GM12892 (cell line): ENCODE measurements around the gene PDCD4.

Source experiments
- POLR2A ChIP-seq: IDR thresholded peaks from 2 replicates; pipeline ENCODE4 v1.6.1; 2011; ENCODE audit warnings: low read depth, low read length, control low read depth
- POLR2AphosphoS5 ChIP-seq: IDR thresholded peaks from 2 replicates; pipeline ENCODE4 v1.6.1; 2011; ENCODE audit warnings: low read depth, low read length, control low read depth
- TAF1 ChIP-seq: IDR thresholded peaks from 2 replicates; pipeline ENCODE4 v1.6.1; 2011; ENCODE audit warnings: low read depth, mild to moderate bottlenecking, control low read depth, low read length, borderline replicate concordance

DNA sequence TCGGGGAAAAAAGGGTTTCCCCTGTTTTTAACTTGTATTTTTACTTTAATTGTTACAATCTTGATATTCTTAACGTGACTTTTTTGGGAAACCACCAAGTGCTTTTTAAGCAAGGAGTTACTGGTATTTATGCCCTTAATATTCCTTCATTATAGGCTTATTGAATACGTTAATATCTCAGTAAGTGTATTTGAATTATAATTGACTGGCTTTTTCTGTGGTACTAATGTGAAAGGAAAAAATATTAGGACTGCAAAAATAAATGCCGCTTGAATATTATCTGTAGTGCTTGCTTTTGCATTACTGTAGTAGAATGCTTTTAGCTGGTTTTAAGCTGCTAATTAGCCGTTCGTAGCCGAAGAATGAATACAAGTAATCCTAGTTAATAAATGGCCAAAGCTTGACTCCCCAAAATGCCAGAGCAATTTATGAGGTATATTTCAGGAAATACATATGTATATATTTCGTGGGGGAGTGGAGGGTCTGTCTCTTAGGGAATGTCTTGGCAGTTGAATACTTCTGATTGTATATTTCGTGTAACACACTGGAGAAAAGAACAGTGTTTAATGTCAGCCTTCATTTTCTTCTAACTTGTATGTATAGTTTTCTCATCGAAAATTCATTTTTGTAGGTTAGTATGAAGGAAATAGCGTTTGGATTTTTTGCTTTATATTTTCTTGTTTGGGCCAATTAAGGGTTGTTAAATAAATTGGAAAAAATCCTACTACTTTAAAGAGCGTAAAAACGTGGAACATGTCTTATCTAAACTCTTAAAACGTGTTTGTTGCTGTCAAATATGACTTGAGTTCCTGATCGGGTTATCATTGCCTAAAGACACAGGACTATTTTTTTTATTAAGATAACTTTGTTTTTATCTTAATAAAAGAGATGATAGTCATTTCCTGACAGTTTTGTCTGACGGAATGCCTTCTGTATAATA lies 1.5 kb downstream of the PDCD4 start:
- TF ChIP-seq POLR2A (no peak), POLR2AphosphoS5 (no peak), TAF1 (no peak)
